Measurements from ENCODE around the gene ART3. TPM values are rescaled to one million over a fixed set of nuclear protein-coding genes. Genes with fewer than 3 reads are reported as not detected.

Gene ART3
- total RNA-seq, 1 donor from 2014 or later = 0.40 TPM

DNA sequence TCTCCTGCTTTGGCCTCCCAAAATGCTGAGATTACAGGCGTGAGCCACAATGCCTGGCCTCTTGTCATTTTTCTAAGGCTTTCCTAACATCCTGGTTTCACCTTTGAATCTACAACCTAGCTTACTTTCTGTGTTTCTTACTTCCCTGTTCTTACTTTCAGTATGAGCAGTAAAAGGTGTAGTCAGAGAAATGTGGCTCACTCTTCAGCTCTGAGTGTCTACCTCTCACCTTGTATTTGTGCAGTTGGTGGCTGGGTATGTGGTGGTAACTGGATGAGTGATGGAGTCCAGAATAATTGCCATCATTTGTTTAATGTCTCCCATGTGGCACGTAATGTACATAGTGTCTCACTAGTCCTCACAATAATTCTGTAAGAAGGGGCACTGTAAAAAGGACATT, 19.5 kb upstream of the ART3 start:
- Mint-ChIP-seq H3K36me3 (ENCODE audit: low read depth) (no peaks in the 10 kb centered on the region), H3K9me3 (ENCODE audit: low read depth) (no peaks in the 10 kb centered on the region), H3K4me3 (ENCODE audit: unreplicated experiment) (no peak overlapping the region), H3K27ac (ENCODE audit: unreplicated experiment) (no peak overlapping the region), H3K4me1 (ENCODE audit: low read depth) (no peaks in the 10 kb centered on the region), H3K27me3 (ENCODE audit: low read depth) (peaks cover 41% of the 10 kb centered on the region)
- TF ChIP-seq CTCF (IDR thresholded peaks at IDR 0.05) = no peak
- no peak for DNase-seq (ENCODE audit: low spot score)

DNA sequence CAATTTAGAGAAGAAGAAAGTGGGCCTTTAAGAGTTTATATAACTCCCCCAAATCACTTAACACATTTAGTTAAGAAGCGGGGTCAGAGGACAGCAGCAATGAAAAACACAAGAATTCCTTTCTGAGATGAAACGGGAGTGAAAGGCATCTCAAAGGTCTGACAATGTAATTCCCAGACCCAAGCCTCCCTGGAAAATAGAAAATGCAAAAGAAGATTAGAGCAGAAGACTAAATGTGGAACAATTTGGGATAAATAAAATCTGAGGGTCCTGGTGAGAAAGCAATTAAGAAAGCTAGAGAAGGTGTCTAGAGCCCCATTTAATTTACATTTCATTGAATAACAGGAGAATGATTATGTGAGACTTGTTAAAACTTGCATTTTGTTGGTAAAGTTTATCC, 19.1 kb upstream of the ART3 start:
- no peak overlapping the region for H3K27ac Mint-ChIP-seq (ENCODE audit: unreplicated experiment)
- H3K27me3 Mint-ChIP-seq (ENCODE audit: low read depth) = peaks cover 42% of the 10 kb centered on the region
- no peak overlapping the region for H3K4me3 Mint-ChIP-seq (ENCODE audit: unreplicated experiment)

GRCh38 chr4:76058302-76058701, 16.2 kb upstream of the ART3 start:
- DNase-seq (ENCODE audit: low spot score) = no peak
- TF ChIP-seq CTCF (IDR thresholded peaks at IDR 0.05) = no peak
- Mint-ChIP-seq H3K36me3 (ENCODE audit: low read depth) (no peaks in the 10 kb centered on the region), H3K4me3 (ENCODE audit: unreplicated experiment) (no peak overlapping the region), H3K27me3 (ENCODE audit: low read depth) (peaks cover 52% of the 10 kb centered on the region), H3K4me1 (ENCODE audit: low read depth) (no peaks in the 10 kb centered on the region), H3K27ac (ENCODE audit: unreplicated experiment) (no peak overlapping the region), H3K9me3 (ENCODE audit: low read depth) (no peaks in the 10 kb centered on the region)

More for the DNA sequence above, 19.1 kb upstream of the ART3 start:
- Mint-ChIP-seq H3K4me1 (ENCODE audit: low read depth) (no peaks in the 10 kb centered on the region), H3K36me3 (ENCODE audit: low read depth) (no peaks in the 10 kb centered on the region), H3K9me3 (ENCODE audit: low read depth) (no peaks in the 10 kb centered on the region)
- no peak for DNase-seq (ENCODE audit: low spot score)
- TF ChIP-seq CTCF (IDR thresholded peaks at IDR 0.05) = no peak

GRCh38 chr4:76058888-76059426, 15.6 kb upstream of the ART3 start:
- H3K4me3 Mint-ChIP-seq (ENCODE audit: unreplicated experiment) = no peak overlapping the region
- no peak overlapping the region for H3K27ac Mint-ChIP-seq (ENCODE audit: unreplicated experiment)
- H3K9me3 Mint-ChIP-seq (ENCODE audit: low read depth) = no peaks in the 10 kb centered on the region
- peaks cover 48% of the 10 kb centered on the region for H3K27me3 Mint-ChIP-seq (ENCODE audit: low read depth)
- TF ChIP-seq CTCF (IDR thresholded peaks at IDR 0.05) = no peak
- no peaks in the 10 kb centered on the region for H3K36me3 Mint-ChIP-seq (ENCODE audit: low read depth)
- no peak for DNase-seq (ENCODE audit: low spot score)
- H3K4me1 Mint-ChIP-seq (ENCODE audit: low read depth) = no peaks in the 10 kb centered on the region

GRCh38 chr4:76059750-76060149, 14.8 kb upstream of the ART3 start:
- no peaks in the 10 kb centered on the region for H3K9me3 Mint-ChIP-seq (ENCODE audit: low read depth)
- H3K4me1 Mint-ChIP-seq (ENCODE audit: low read depth) = no peaks in the 10 kb centered on the region
- TF ChIP-seq CTCF (IDR thresholded peaks at IDR 0.05) = no peak
- H3K36me3 Mint-ChIP-seq (ENCODE audit: low read depth) = no peaks in the 10 kb centered on the region
- peaks cover 47% of the 10 kb centered on the region for H3K27me3 Mint-ChIP-seq (ENCODE audit: low read depth)
- H3K4me3 Mint-ChIP-seq (ENCODE audit: unreplicated experiment) = no peak overlapping the region
- DNase-seq (ENCODE audit: low spot score) = no peak
- no peak overlapping the region for H3K27ac Mint-ChIP-seq (ENCODE audit: unreplicated experiment)
